HEK293 (cell line): ENCODE data around the gene TINCR.
A peak's percentile ranks its signal among the peaks of the same experiment; 100 is the strongest.

Experiments used
- IKZF3 ChIP-seq: fragments of 450-650 bp; IDR thresholded peaks from 2 replicates; pipeline ENCODE4 v1.5.0; 2018; ENCODE audit warnings: missing biosample characterization, mild to moderate bottlenecking, missing genetic modification characterization, moderate library complexity
- KLF7 ChIP-seq: fragments of 450-650 bp; formaldehyde crosslinking; IDR thresholded peaks from 2 replicates; pipeline ENCODE4 v1.5.1; 2016; ENCODE audit warnings: missing biosample characterization, missing genetic modification characterization, borderline replicate concordance
- MZF1 ChIP-seq: fragments of 450-650 bp; formaldehyde crosslinking; IDR thresholded peaks from 2 replicates; pipeline ENCODE4 v1.5.1; 2017; ENCODE audit warnings: missing biosample characterization, missing genetic modification characterization, borderline replicate concordance
- SALL2 ChIP-seq: fragments of 450-650 bp; formaldehyde crosslinking; IDR thresholded peaks from 2 replicates; pipeline ENCODE4 v1.5.0; 2017; ENCODE audit warnings: missing biosample characterization, mild to moderate bottlenecking, missing genetic modification characterization, borderline replicate concordance
- SCRT2 ChIP-seq: fragments of 450-650 bp; formaldehyde crosslinking; IDR thresholded peaks from 2 replicates; pipeline ENCODE4 v1.5.1; 2016; ENCODE audit warnings: missing biosample characterization, missing genetic modification characterization
- SETDB1 ChIP-seq: IDR thresholded peaks from one replicate; pipeline ENCODE4 v1.6.1; 2017; ENCODE audit warnings: mild to moderate bottlenecking, low read length, moderate library complexity, mixed read lengths; ENCODE audit not compliant: insufficient read length
- TRIM28 ChIP-seq: IDR thresholded peaks from 2 replicates; pipeline ENCODE4 v1.6.1; 2011; ENCODE audit warnings: low read length, control low read depth, borderline replicate concordance
- ZBTB20 ChIP-seq: fragments of 450-650 bp; formaldehyde crosslinking; IDR thresholded peaks from 2 replicates; pipeline ENCODE4 v1.5.1; 2016; ENCODE audit warnings: missing biosample characterization, missing genetic modification characterization
- ZNF133 ChIP-seq: fragments of 450-650 bp; formaldehyde crosslinking; IDR thresholded peaks from 2 replicates; pipeline ENCODE4 v1.5.1; 2016; ENCODE audit warnings: missing biosample characterization, missing genetic modification characterization
- ZNF138 ChIP-seq: fragments of 450-650 bp; formaldehyde crosslinking; IDR thresholded peaks from 2 replicates; pipeline ENCODE4 v1.5.1; 2016; ENCODE audit warnings: missing biosample characterization, missing genetic modification characterization, borderline replicate concordance
- ZNF157 ChIP-seq: fragments of 450-650 bp; formaldehyde crosslinking; IDR thresholded peaks from 2 replicates; pipeline ENCODE4 v1.5.1; 2016; ENCODE audit warnings: missing biosample characterization, missing genetic modification characterization
- ZNF16 ChIP-seq: fragments of 450-650 bp; formaldehyde crosslinking; IDR thresholded peaks from 2 replicates; pipeline ENCODE4 v1.5.1; 2016; ENCODE audit warnings: low read depth, missing biosample characterization, missing genetic modification characterization
- ZNF211 ChIP-seq: fragments of 450-650 bp; formaldehyde crosslinking; IDR thresholded peaks from 2 replicates; pipeline ENCODE4 v1.5.1; 2016; ENCODE audit warnings: low read depth, missing biosample characterization, missing genetic modification characterization
- ZNF214 ChIP-seq: fragments of 450-650 bp; formaldehyde crosslinking; IDR thresholded peaks from 2 replicates; pipeline ENCODE4 v1.5.1; 2017; ENCODE audit warnings: missing biosample characterization, mild to moderate bottlenecking, missing genetic modification characterization, borderline replicate concordance
- ZNF335 ChIP-seq: fragments of 450-650 bp; formaldehyde crosslinking; conservative IDR thresholded peaks from 2 replicates; pipeline ENCODE4 v1.5.1; 2016; ENCODE audit warnings: missing biosample characterization, missing genetic modification characterization
- ZNF37A ChIP-seq: fragments of 450-650 bp; IDR thresholded peaks from 2 replicates; pipeline ENCODE4 v1.5.1; 2018; ENCODE audit warnings: missing biosample characterization, missing genetic modification characterization
- ZNF391 ChIP-seq: fragments of 450-650 bp; formaldehyde crosslinking; IDR thresholded peaks from 2 replicates; pipeline ENCODE4 v1.5.1; 2016; ENCODE audit warnings: low read depth, missing biosample characterization, missing genetic modification characterization, borderline replicate concordance
- ZNF404 ChIP-seq: fragments of 450-650 bp; formaldehyde crosslinking; IDR thresholded peaks from 2 replicates; pipeline ENCODE4 v1.5.1; 2017; ENCODE audit warnings: missing biosample characterization, missing genetic modification characterization
- ZNF530 ChIP-seq: fragments of 450-650 bp; formaldehyde crosslinking; IDR thresholded peaks from 2 replicates; pipeline ENCODE4 v1.5.1; 2016; ENCODE audit warnings: low read depth, missing biosample characterization, missing genetic modification characterization
- ZNF621 ChIP-seq: fragments of 450-650 bp; formaldehyde crosslinking; IDR thresholded peaks from 2 replicates; pipeline ENCODE4 v1.5.1; 2017; ENCODE audit warnings: missing biosample characterization, missing genetic modification characterization
- ZNF623 ChIP-seq: fragments of 450-650 bp; formaldehyde crosslinking; IDR thresholded peaks from 2 replicates; pipeline ENCODE4 v1.5.1; 2016; ENCODE audit warnings: missing biosample characterization, missing genetic modification characterization
- ZNF701 ChIP-seq: fragments of 450-650 bp; formaldehyde crosslinking; IDR thresholded peaks from 2 replicates; pipeline ENCODE4 v1.5.1; 2016; ENCODE audit warnings: missing biosample characterization, missing genetic modification characterization
- ZNF707 ChIP-seq: fragments of 450-650 bp; formaldehyde crosslinking; IDR thresholded peaks from 2 replicates; pipeline ENCODE4 v1.5.1; 2016; ENCODE audit warnings: missing biosample characterization, missing genetic modification characterization
- ZNF76 ChIP-seq: fragments of 450-650 bp; formaldehyde crosslinking; IDR thresholded peaks from 2 replicates; pipeline ENCODE4; 2016; ENCODE audit warnings: low read depth, missing biosample characterization, missing genetic modification characterization, borderline replicate concordance
- ZNF776 ChIP-seq: fragments of 450-650 bp; formaldehyde crosslinking; IDR thresholded peaks from 2 replicates; pipeline ENCODE4 v1.5.0; 2017; ENCODE audit warnings: missing biosample characterization, missing genetic modification characterization, borderline replicate concordance
- ZXDB ChIP-seq: fragments of 450-650 bp; formaldehyde crosslinking; IDR thresholded peaks from 2 replicates; pipeline ENCODE4 v1.5.1; 2016; ENCODE audit warnings: missing biosample characterization, missing genetic modification characterization
- TF ChIP-seq, protein P1 (sequence below): fragments of 450-650 bp; formaldehyde crosslinking; IDR thresholded peaks from 2 replicates; pipeline ENCODE4 v1.5.1; 2016; ENCODE audit warnings: missing biosample characterization, missing genetic modification characterization
- TF ChIP-seq, protein P2 (sequence below): fragments of 450-650 bp; formaldehyde crosslinking; IDR thresholded peaks from 2 replicates; pipeline ENCODE4 v1.5.1; 2016; ENCODE audit warnings: missing biosample characterization, missing genetic modification characterization, low read depth
- TF ChIP-seq, protein P3 (sequence below): fragments of 450-650 bp; formaldehyde crosslinking; IDR thresholded peaks from 2 replicates; pipeline ENCODE4 v1.5.1; 2017; ENCODE audit warnings: missing biosample characterization, missing genetic modification characterization
- TF ChIP-seq, protein P4 (sequence below): fragments of 450-650 bp; formaldehyde crosslinking; IDR thresholded peaks from 2 replicates; pipeline ENCODE4 v1.5.1; 2016; ENCODE audit warnings: missing biosample characterization, missing genetic modification characterization
- TF ChIP-seq, protein P5 (sequence below): fragments of 450-650 bp; formaldehyde crosslinking; IDR thresholded peaks from 2 replicates; pipeline ENCODE4 v1.5.0; 2017; ENCODE audit warnings: missing biosample characterization, missing genetic modification characterization, borderline replicate concordance

TINCR gene

DNA sequence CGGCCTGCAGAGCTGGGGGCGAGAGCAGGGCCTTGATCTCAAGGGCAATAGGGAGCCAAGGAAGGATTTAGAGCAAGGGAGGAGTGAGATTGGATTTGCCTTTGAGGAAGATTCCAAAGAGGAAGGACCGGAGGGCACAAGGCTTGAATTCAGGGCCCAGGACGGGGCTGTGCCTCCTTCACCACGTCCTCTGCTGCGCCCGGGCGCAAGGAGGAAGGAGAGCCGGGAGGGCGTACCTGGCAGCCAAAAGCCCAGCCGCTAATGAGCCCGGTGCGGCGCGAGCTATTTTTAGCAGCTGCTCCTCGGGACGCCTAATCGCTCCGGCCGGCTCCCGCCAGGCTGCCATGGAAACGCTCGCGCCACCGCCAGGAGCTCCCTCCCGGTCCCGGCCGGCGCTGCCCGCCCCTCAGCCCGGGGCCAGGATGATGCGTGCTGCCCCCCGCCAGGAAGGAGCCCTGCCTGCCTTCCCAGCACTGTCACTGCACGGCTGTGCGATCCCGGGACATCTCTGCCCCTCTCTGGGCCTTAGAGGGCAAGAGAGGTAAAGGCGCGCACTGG, 31.3 kb downstream of the TINCR start (continued):
- TF ChIP-seq, protein P1, sequence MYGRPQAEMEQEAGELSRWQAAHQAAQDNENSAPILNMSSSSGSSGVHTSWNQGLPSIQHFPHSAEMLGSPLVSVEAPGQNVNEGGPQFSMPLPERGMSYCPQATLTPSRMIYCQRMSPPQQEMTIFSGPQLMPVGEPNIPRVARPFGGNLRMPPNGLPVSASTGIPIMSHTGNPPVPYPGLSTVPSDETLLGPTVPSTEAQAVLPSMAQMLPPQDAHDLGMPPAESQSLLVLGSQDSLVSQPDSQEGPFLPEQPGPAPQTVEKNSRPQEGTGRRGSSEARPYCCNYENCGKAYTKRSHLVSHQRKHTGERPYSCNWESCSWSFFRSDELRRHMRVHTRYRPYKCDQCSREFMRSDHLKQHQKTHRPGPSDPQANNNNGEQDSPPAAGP (tag by site-specific recombination), result no peak; the same call in 1 of the 2 replicates
- TF ChIP-seq ZNF157 (tag by site-specific recombination), result no peak
- no peak for TF ChIP-seq ZNF530
- no peak for TF ChIP-seq ZNF391 (tag by site-specific recombination)
- TF ChIP-seq ZNF214 (tag by site-specific recombination), result no peak
- peak; percentile 61; the same call in 1 of the 2 replicates for TF ChIP-seq TRIM28
- TF ChIP-seq, protein P2, sequence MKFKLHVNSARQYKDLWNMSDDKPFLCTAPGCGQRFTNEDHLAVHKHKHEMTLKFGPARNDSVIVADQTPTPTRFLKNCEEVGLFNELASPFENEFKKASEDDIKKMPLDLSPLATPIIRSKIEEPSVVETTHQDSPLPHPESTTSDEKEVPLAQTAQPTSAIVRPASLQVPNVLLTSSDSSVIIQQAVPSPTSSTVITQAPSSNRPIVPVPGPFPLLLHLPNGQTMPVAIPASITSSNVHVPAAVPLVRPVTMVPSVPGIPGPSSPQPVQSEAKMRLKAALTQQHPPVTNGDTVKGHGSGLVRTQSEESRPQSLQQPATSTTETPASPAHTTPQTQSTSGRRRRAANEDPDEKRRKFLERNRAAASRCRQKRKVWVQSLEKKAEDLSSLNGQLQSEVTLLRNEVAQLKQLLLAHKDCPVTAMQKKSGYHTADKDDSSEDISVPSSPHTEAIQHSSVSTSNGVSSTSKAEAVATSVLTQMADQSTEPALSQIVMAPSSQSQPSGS (tag by site-specific recombination), result no peak
- no peak for TF ChIP-seq ZNF211 (tag by site-specific recombination)
- peak; percentile 95 for TF ChIP-seq IKZF3
- no peak for TF ChIP-seq ZNF133 (tag by site-specific recombination)
- TF ChIP-seq ZNF138, result no peak
- TF ChIP-seq ZNF621 (tag by site-specific recombination), result no peak
- TF ChIP-seq ZNF707 (tag by site-specific recombination), result no peak
- no peak; the same call in 1 of the 2 replicates for TF ChIP-seq ZNF623 (tag by site-specific recombination)
- TF ChIP-seq ZNF335, result peak; percentile 32; the same call in 1 of the 2 replicates
- TF ChIP-seq SALL2 (tag by site-specific recombination), result no peak
- TF ChIP-seq ZNF37A (tag by site-specific recombination), result no peak
- TF ChIP-seq ZBTB20, result peak; percentile 60; the same call in 1 of the 2 replicates
- TF ChIP-seq ZNF76, result 0 out of 2 replicates have a peak, but pooled peaks have one; percentile 27
- TF ChIP-seq MZF1 (tag by site-specific recombination), result no peak
- no peak for TF ChIP-seq ZNF776
- TF ChIP-seq, protein P3, sequence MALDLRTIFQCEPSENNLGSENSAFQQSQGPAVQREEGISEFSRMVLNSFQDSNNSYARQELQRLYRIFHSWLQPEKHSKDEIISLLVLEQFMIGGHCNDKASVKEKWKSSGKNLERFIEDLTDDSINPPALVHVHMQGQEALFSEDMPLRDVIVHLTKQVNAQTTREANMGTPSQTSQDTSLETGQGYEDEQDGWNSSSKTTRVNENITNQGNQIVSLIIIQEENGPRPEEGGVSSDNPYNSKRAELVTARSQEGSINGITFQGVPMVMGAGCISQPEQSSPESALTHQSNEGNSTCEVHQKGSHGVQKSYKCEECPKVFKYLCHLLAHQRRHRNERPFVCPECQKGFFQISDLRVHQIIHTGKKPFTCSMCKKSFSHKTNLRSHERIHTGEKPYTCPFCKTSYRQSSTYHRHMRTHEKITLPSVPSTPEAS, result no peak
- TF ChIP-seq, protein P4, sequence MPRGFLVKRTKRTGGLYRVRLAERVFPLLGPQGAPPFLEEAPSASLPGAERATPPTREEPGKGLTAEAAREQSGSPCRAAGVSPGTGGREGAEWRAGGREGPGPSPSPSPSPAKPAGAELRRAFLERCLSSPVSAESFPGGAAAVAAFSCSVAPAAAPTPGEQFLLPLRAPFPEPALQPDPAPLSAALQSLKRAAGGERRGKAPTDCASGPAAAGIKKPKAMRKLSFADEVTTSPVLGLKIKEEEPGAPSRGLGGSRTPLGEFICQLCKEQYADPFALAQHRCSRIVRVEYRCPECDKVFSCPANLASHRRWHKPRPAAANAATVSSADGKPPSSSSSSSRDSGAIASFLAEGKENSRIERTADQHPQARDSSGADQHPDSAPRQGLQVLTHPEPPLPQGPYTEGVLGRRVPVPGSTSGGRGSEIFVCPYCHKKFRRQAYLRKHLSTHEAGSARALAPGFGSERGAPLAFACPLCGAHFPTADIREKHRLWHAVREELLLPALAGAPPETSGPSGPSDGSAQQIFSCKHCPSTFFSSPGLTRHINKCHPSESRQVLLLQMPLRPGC, result 0 out of 2 replicates have a peak, but pooled peaks have one; percentile 28
- TF ChIP-seq ZNF16 (tag by site-specific recombination), result peak; percentile 99
- TF ChIP-seq, protein P5, sequence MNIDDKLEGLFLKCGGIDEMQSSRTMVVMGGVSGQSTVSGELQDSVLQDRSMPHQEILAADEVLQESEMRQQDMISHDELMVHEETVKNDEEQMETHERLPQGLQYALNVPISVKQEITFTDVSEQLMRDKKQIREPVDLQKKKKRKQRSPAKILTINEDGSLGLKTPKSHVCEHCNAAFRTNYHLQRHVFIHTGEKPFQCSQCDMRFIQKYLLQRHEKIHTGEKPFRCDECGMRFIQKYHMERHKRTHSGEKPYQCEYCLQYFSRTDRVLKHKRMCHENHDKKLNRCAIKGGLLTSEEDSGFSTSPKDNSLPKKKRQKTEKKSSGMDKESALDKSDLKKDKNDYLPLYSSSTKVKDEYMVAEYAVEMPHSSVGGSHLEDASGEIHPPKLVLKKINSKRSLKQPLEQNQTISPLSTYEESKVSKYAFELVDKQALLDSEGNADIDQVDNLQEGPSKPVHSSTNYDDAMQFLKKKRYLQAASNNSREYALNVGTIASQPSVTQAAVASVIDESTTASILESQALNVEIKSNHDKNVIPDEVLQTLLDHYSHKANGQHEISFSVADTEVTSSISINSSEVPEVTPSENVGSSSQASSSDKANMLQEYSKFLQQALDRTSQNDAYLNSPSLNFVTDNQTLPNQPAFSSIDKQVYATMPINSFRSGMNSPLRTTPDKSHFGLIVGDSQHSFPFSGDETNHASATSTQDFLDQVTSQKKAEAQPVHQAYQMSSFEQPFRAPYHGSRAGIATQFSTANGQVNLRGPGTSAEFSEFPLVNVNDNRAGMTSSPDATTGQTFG (tag by site-specific recombination), result no peak
- no peak for TF ChIP-seq ZXDB
- TF ChIP-seq SCRT2 (tag by site-specific recombination), result no peak
- no peak for TF ChIP-seq KLF7 (tag by site-specific recombination)
- no peak for TF ChIP-seq ZNF404 (tag by site-specific recombination)
- no peak for TF ChIP-seq ZNF701 (tag by site-specific recombination)
- no peak for TF ChIP-seq SETDB1
